Right lung (tissue), 10 donors: Measurements from ENCODE around the gene EIF3I. TPM values are rescaled to one million over a fixed set of nuclear protein-coding genes. Genes with fewer than 3 reads are reported as not detected.

Experiments
- DNase-seq, 2 donors: peaks; one replicate each; pipeline ENCODE4 v3.0.0-alpha.2; 2013
- long read RNA-seq, 8 donors: transcript quantifications; one replicate each; lab custom pipeline, GENCODE V29; 2026
- polyA plus RNA-seq, 5 donors: library from polyadenylated mRNA; unstranded; fragments of 120-200 nt; gene quantifications; one replicate each; pipeline versions ENCODE4 v1.2.1 to v1.2.3, GENCODE V29; 2013; ENCODE audit warnings: inconsistent platforms in 1 of 5, low replicate concordance in 1 of 5; ENCODE audit not compliant: insufficient read length in 5 of 5, insufficient read depth in 1 of 5

EIF3I gene
- 100 to 1,000 TPM; 164 to 195 (median 171) TPM for polyA plus RNA-seq
- long read RNA-seq, donor 1, transcript EIF3I-202 (11 exons, 1,458 nt): major isoform, 58 of 121 reads
- long read RNA-seq, donor 1, partial matches to known transcripts: 63 of 121 reads
- long read RNA-seq, donor 1, other reads (novel, unspliced or antisense): 0 of 121 reads
- long read RNA-seq, donor 2, transcript EIF3I-202 (11 exons, 1,458 nt): major isoform, 29 of 63 reads
- long read RNA-seq, donor 2, partial matches to known transcripts: 33 of 63 reads
- long read RNA-seq, donor 2, other reads (novel, unspliced or antisense): 0 of 63 reads
- long read RNA-seq, donor 3, transcript EIF3I-202 (11 exons, 1,458 nt): major isoform, 37 of 64 reads
- long read RNA-seq, donor 3, partial matches to known transcripts: 26 of 64 reads
- long read RNA-seq, donor 3, other reads (novel, unspliced or antisense): 0 of 64 reads
- long read RNA-seq, donor 4, transcript EIF3I-202 (11 exons, 1,458 nt): major isoform, 21 of 37 reads
- long read RNA-seq, donor 4, partial matches to known transcripts: 16 of 37 reads
- long read RNA-seq, donor 4, other reads (novel, unspliced or antisense): 0 of 37 reads
- long read RNA-seq, donor 5, transcript EIF3I-202 (11 exons, 1,458 nt): major isoform, 54 of 109 reads
- long read RNA-seq, donor 5, partial matches to known transcripts: 49 of 109 reads
- long read RNA-seq, donor 5, other reads (novel, unspliced or antisense): 6 of 109 reads
- long read RNA-seq, donor 6, transcript EIF3I-202 (11 exons, 1,458 nt): major isoform, 65 of 142 reads
- long read RNA-seq, donor 6, partial matches to known transcripts: 76 of 142 reads
- long read RNA-seq, donor 6, other reads (novel, unspliced or antisense): 0 of 142 reads
- long read RNA-seq, donor 7, transcript EIF3I-202 (11 exons, 1,458 nt): major isoform, 22 of 36 reads
- long read RNA-seq, donor 7, partial matches to known transcripts: 13 of 36 reads
- long read RNA-seq, donor 7, other reads (novel, unspliced or antisense): 0 of 36 reads
- long read RNA-seq, donor 8, transcript EIF3I-202 (11 exons, 1,458 nt): major isoform, 22 of 28 reads
- long read RNA-seq, donor 8, partial matches to known transcripts: 6 of 28 reads
- long read RNA-seq, donor 8, other reads (novel, unspliced or antisense): 0 of 28 reads

DNA sequence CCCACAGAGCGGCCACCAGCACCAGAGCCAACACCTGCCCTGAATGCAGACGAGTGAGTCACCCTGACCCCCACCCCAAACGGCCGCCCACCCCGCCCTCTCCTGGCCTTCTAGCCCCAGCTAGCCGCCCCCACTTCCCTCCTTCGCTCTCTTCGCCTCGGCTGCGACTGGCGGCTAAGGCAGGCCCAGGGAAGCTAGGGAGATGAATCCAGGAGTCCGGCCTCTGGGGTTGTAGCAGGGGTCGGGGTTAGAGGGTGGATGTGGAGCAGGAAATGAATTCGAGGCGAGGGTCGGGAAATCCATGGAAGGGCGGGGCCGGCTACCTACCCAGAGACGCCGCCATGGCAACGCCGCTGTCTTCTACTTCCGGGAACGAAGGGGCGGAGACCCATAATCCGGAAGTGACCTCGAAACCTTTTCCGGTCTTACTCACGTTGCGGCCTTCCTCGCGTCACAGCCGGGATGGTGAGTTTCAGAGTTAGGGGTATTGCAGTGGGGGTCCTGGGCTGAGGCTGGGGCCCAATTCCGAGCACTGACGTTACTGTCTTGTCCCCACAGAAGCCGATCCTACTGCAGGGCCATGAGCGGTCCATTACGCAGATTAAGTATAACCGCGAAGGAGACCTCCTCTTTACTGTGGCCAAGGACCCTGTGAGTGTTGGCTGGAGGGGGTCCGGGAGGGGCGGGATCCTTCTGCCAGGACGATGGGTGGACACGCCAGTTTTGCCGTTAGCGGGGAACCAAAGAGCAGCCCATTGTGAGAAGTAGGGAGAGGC, at the start of gene EIF3I, which contains the start of gene TMEM234:
Gene EIF3I (plus strand): TSS at position 428 of the 776 bp plus-strand sequence. CDS start 35 bp downstream, at position 463.
Gene TMEM234 (minus strand): TSS at position 374 of the 776 bp plus-strand sequence. CDS start 31 bp downstream, at position 343.
- peak; percentile 88 to 92 for DNase-seq

- DNase-seq: no peak
These were observed 49.5 kb upstream of the EIF3I start for GRCh38 chr1:32172621-32173245.

- no peak for DNase-seq
These were observed 43.6 kb upstream of the EIF3I start for GRCh38 chr1:32178380-32179192.

GRCh38 chr1:32179193-32179442, 43.1 kb upstream of the EIF3I start:
- no peak for DNase-seq

DNA sequence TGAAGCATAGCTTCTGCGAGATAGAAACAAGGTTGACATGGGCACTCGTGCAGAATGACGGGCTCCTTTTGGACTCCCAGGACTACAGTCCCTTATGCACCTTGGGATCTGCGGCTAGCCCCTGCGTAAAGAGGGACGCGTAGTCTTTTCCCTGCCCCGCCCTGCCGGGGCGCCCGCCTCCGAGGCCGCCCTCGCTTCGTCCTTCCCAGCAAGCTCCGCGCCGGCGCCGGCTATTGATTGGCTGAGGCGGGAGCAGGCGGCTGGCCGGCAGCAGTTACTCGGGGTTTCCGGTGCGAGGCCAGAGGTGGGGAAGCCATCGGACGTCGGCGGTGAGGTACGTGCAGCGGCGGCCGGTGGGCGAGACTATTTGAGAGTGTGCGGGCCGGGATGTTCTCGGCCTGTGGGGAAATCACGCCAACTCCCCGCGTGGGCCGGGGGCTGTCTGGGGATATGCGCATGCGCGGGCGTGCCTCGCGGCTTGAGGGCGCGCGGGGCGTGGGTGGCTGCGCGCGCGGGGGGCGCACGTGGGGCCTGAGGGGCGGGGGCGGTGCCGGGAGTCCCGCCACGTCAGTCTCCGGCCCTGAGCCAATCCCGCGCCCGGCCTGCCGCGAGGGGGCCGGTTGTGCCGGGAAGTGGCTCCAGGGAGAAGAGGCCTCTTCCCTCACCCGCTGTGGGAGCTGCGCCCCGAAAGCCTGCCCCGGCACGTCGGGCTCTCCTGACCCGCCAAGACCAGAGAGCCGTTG, 42.6 kb upstream of the EIF3I start, which contains the start of gene TXLNA:
Gene TXLNA (plus strand): TSS at position 233 of the 743 bp plus-strand sequence. CDS start 671 bp downstream, outside the sequence.
- peak; percentile 91 to 92 for DNase-seq

GRCh38 chr1:32180186-32181060, 41.8 kb upstream of the EIF3I start:
- DNase-seq: peak in 1 of 2 donors; percentile 33

- DNase-seq: no peak
These were observed 41.1 kb upstream of the EIF3I start for GRCh38 chr1:32181065-32181464.

- no peak for DNase-seq
These were observed 40.6 kb upstream of the EIF3I start for GRCh38 chr1:32181563-32181962.

GRCh38 chr1:32182060-32182459, 40.1 kb upstream of the EIF3I start:
- DNase-seq: no peak

- no peak for DNase-seq
These were observed 37.6 kb upstream of the EIF3I start for GRCh38 chr1:32184650-32185049.

DNA sequence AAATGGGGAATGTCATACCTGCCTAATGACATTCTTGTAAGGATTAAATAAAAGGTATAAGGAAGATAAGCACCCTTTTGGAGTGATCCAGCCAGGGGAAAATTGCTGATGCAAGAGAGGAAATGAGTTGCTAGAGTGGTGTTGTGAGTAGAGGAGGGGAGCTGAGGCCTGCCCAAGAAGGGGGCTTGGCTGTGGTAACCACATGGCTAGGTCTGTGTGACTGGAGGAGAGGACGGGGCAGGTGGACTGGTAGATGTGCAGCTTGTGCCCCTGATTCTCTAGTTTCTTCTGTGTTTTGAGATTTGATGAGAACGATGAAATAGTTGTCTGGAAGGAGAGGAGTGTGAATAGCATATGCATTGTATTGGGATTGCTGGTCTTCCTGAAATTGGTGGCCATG, 36.1 kb upstream of the EIF3I start:
- no peak for DNase-seq

DNA sequence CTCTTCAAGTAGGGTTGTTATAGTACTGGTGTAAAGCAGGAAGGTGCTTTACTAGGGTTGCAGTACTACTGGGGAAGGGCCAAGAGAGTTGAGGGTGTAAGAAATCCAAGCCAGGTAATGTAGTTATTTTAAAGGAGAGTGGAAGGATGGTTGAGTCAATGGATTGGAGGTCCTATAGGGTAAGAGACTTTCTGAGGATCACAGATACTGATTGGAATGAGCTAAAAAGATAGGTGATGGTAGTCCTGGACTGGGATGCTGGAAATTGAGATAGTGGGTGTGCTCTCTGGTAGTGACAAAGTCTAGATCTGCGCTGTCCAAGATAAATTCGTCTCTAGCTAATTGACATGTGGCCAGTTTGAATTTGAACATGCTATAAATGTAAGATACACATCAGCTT, 35.7 kb upstream of the EIF3I start:
- no peak for DNase-seq

- DNase-seq: no peak
These were observed 34.4 kb upstream of the EIF3I start for GRCh38 chr1:32187850-32188249.

GRCh38 chr1:32192220-32192948, 29.8 kb upstream of the EIF3I start:
- no peak for DNase-seq

DNA sequence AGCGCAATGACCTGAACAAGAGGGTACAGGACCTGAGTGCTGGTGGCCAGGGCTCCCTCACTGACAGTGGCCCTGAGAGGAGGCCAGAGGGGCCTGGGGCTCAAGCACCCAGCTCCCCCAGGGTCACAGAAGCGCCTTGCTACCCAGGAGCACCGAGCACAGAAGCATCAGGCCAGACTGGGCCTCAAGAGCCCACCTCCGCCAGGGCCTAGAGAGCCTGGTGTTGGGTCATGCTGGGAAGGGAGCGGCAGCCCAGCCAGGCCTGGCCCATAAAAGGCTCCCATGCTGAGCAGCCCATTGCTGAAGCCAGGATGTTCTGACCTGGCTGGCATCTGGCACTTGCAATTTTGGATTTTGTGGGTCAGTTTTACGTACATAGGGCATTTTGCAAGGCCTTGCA, 27.2 kb upstream of the EIF3I start:
- DNase-seq: no peak

DNA sequence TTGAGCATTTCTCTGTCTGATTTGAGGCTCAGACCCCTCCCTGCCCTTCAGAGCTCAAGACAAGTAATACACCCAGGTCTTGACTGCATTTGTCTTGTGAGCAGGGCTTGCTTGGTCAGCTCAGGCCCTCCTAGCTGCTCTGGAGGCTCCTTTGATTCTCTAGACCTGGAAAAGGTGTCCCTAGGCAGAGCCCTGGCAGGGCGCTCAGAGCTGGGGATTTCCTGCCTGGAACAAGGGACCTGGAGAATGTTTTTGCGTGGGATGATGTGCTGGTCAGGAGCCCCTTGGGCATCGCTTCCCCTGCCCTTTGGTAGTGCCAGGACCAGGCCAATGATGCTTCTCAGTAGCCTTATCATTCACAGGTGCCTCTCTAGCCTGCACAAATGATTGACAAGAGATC, 26.7 kb upstream of the EIF3I start:
- DNase-seq: no peak
